ENCODE data around the gene COPS7B. TPM values are rescaled to one million over a fixed set of nuclear protein-coding genes. Genes with fewer than 3 reads are reported as not detected.
A peak's percentile ranks its signal among the peaks of the same experiment; 100 is the strongest.

Gene COPS7B
- total RNA-seq, 4 donors from 2014 or later = 13.8 to 36.9 (median 23.2) TPM

GRCh38 chr2:231780123-231780908 is 5.9 kb upstream of the COPS7B start:
- no peak for TF ChIP-seq CTCF (IDR thresholded peaks at IDR 0.05)
- DNase-seq (ENCODE audit: low spot score) = no peak
- ATAC-seq (ENCODE audit: low FRiP score) = no peak

GRCh38 chr2:231780909-231781797 is 5.1 kb upstream of the COPS7B start, which contains the start of gene PDE6D:
Gene PDE6D (minus strand): TSS chr2:231781282. CDS start chr2:231781114, 168 bp downstream.
- DNase-seq (ENCODE audit: low spot score) = peak; percentile 98
- ATAC-seq (ENCODE audit: low FRiP score) = peak; percentile 99
- TF ChIP-seq CTCF (IDR thresholded peaks at IDR 0.05) = no peak

- no peak for TF ChIP-seq CTCF (IDR thresholded peaks at IDR 0.05)
- no peak for DNase-seq (ENCODE audit: low spot score)
- no peak for ATAC-seq (ENCODE audit: low FRiP score)
Measured at GRCh38 chr2:231781798-231782726, 4.2 kb upstream of the COPS7B start.

GRCh38 chr2:231785413-231785812 is 832 bp upstream of the COPS7B start:
- no peak for TF ChIP-seq CTCF (IDR thresholded peaks at IDR 0.05)
- ATAC-seq (ENCODE audit: low FRiP score) (no peak), DNase-seq (ENCODE audit: low spot score) (no peak)

GRCh38 chr2:231785822-231786176 is 446 bp upstream of the COPS7B start:
- no peak for TF ChIP-seq CTCF (IDR thresholded peaks at IDR 0.05)
- ATAC-seq (ENCODE audit: low FRiP score) (no peak), DNase-seq (ENCODE audit: low spot score) (no peak)

GRCh38 chr2:231786917-231787292 is 660 bp downstream of the COPS7B start:
- ATAC-seq (ENCODE audit: low FRiP score) = no peak
- TF ChIP-seq CTCF (IDR thresholded peaks at IDR 0.05) = no peak
- DNase-seq (ENCODE audit: low spot score) = no peak

All from omental fat pad (tissue), 4 donors.